ENCODE data around the gene ARIH2.

ARIH2 gene

GRCh38 chr3:48929358-48930035, 10.9 kb downstream of the ARIH2 start:
- DNase-seq, result no peak

- DNase-seq, result no peak
Observed at GRCh38 chr3:48930590-48930989, 11.9 kb downstream of the ARIH2 start.

GRCh38 chr3:48931944-48932580, 13.4 kb downstream of the ARIH2 start:
- no peak for DNase-seq

DNA sequence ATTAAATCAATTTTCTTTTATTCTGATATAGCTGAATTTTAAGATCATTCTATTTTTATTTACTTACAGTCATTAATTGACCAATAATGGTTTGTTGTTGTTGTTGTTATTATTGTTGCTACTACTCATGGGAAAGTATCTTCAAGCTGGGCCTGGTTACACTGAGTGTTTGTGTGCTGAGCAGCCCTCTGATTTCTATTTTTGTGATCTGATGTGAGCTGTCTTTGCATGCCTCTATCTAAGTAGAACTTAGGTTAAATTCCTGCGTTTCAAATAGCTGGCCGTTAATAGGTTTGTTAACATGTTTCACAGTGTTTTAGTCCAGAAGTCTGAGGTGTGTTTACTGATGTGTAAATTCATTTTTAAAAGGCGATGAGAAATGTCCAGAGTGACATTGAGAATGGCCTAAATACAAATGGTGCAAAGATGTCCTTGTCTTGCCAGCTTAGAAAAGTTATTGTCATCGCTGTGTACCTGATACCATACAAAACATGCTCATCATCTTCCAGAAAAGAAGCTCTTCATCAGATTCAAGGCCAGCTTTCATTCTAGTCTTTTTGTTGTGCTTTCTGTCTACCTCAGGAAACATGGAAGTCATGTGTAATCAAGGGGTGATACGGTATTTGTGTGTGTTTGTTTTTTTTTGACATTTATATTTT, 15.8 kb downstream of the ARIH2 start:
- no peak for DNase-seq

- DNase-seq, result no peak
Observed at GRCh38 chr3:48935530-48935929, 16.9 kb downstream of the ARIH2 start.

GRCh38 chr3:48938156-48938555, 19.5 kb downstream of the ARIH2 start:
- DNase-seq, result no peak

- no peak for DNase-seq
Observed at GRCh38 chr3:48938689-48939088, 20.0 kb downstream of the ARIH2 start.

DNA sequence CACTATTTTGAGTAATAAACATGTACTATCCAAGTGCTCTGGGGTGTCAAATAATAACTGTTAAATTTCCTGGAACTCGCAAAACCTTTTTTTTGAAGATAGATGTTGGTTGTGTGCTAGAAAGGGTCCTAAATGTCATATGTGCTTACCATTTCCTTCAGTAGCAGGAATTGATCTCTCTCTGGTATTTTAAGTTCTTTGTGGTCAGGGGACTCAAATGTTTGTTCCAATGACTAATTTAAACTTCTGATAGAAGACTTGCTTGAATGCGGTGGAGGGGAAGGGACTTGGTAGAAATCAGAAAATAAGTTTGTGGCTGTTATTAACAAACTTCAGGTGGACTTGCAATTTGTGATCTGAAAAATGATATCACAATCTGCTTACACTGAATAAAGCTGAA, 26.8 kb downstream of the ARIH2 start:
- DNase-seq, result no peak

DNA sequence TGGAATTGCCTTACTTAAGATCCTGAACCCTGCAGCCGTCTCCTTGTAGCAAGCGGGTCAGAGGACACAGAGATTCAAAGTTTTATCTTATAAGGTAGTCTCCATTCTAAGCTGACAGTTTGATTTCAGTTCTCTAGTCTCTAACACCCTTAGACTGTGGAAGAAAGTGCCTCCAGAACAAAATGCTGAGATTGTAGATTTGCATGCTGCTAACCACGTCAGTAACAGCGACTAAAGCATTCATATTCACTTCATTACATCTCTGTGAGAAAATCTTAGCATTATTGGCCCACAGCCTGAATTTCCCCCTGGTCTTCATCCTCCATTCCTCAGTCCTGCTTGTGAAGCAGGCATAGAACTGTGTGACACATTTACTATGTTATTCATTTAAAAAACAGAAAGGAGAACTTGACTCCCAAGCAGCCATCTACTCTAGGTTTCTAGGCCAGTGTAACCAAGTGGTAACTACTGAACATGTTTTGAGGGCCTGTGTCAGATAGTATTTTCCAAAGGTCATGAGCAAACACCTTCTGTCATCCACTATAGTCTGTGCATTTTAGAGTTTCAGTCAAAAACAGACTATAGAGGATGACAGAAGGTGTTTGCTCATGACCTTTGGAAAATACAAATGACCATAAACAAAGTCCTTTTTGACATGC, 27.4 kb downstream of the ARIH2 start:
- no peak for DNase-seq

GRCh38 chr3:48949376-48949717, 30.7 kb downstream of the ARIH2 start:
- no peak for DNase-seq

DNA sequence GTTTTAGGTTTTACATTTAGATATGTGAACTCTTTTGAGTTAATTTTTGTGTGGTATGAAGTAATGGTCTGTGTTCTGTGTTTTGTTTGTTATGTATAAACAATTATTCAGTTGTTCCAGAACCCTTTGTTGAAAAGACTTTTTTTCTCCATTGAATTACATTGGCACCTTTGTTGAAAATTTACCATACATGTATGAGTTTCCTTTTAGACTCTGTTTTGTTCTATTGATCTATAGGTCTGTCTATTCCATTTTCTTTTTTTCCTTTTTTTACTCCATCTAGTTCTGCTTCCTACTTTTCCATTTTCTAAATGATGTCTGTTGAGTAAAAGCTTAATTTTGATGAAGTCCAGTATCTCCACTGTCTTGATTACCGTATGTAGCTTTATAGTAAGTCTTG, 31.4 kb downstream of the ARIH2 start:
- no peak for DNase-seq

DNA sequence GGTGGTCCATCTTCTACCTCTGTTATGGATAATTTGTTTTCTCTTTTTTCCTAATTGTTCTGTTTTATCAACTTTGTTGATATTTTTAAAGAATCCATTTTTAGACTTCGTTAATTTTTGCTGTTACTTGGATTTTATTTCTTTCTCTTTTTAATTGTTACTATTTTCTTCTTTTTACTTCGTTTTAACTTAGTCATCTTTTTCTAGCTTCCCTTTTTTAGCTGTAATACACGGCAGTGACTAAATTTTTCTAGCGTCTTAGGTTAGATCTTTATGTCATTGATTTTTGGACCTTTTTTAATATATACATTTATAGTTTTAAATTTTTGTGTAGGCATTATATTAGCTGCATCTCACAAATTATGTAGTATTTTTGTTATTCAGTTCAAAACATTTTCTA, 33.1 kb downstream of the ARIH2 start:
- DNase-seq, result no peak

GRCh38 chr3:48952510-48953118, 34.0 kb downstream of the ARIH2 start:
- DNase-seq, result no peak

DNA sequence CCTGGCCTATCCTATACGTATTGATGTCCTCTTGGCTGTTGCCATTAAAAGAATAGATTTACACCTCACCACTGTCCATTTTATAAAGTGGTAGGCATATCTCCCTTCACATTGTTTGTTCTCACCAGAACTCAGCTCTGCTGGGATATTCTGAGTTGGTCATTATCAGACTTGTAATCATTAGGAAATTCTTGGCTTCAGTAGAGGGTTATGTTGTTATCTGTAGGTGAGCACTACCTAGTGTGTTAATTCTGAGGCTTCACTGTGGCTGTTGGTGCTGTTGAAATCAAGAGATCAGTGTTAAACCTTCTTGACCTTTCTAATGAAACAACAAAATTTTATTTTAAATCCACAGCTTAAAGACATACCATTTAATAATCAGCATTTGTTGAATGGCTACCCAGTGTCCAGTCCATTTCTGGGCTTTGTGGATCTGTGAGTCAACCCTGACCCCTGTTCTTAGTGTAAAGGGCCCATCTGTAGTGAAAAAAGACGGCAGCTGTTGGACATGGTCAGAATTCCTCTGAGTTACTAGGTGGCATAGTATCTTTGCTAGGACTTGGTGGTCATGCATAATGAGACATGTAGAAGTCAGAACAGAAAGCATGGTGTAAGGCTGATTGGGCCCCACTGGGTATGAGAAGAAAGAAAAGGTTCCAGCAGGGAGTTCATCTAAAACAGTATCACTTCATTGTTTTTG, 38.5 kb downstream of the ARIH2 start:
- no peak for DNase-seq

GRCh38 chr3:48960841-48961413, 42.3 kb downstream of the ARIH2 start:
- no peak for DNase-seq

DNA sequence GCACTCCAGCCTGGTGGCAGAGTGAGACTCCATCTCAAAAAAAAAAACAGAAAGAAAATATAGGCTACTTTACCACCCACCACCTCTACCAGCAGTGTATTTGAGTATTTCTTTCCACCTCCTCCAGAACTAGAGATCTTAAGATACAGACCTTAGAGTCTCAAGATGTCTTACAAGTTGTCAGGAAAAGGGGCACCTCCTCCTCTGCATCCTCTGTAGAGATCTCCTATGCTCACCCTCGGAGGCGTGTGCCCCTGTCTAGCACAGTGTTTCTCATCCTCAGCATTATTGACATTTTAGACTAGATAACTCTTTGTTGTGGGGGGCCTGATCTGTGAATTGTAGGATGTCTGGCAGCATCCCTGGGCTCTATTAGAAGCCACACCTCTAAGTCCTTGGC, 43.7 kb downstream of the ARIH2 start:
- no peak for DNase-seq

GRCh38 chr3:48962939-48963338, 44.3 kb downstream of the ARIH2 start:
- no peak for DNase-seq

DNA sequence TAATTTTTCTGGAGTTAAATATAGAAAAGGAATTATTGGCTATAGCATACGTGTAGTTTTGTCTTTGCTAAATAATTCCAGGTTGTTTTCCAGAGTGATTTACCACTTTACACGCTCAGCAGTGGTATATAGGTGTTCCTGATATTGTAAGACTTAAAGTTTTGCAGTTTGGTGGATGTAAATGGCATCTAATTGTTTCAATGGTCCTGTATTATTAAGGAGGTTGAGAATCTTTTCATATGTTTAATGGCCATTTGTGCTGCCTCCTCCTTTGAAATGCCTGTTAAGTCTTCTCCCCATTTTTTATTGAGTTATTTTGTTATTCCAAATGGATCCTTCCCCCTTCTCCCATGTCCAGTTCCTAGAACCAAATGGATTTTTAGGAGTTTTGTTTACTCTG, 44.9 kb downstream of the ARIH2 start:
- no peak for DNase-seq

DNA sequence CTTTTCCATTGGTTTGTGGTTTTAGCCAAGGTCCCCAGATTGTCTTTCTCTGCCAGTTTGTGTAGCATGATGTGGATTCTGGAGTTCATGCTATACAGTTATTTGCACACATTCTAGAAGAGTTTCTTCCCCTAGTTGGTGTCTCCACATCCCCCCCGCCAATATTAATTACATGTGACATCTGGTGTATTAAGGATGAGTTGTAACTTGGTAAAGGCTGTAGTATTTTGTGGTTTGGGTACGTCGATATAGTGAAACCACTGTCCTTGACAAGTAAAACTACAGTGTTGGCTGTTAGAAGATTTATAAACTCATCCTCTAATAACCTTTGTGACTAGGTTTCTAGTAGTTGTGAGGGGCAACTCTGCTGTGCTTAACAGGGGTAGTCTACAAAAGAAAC, 47.7 kb downstream of the ARIH2 start:
- no peak for DNase-seq

GRCh38 chr3:48966876-48967361, 48.3 kb downstream of the ARIH2 start:
- DNase-seq, result no peak

GRCh38 chr3:48970586-48970985, 51.9 kb downstream of the ARIH2 start:
- no peak for DNase-seq

Measured in SW 1271 (cell line).